Endothelial cell (in vitro differentiated cells): Measurements from ENCODE around the gene CRTC3. TPM values are rescaled to one million over a fixed set of nuclear protein-coding genes. Genes with fewer than 3 reads are reported as not detected.

Source experiments
- DNase-seq: peaks from one replicate; pipeline ENCODE4 v3.0.0; 2021; ENCODE audit warnings: low spot score
- H3K27ac Mint-ChIP-seq: one replicate; pipeline ENCODE4 v1.8.0; 2021; ENCODE audit warnings: mixed read lengths, inconsistent platforms; ENCODE audit not compliant: unreplicated experiment
- H3K27me3 Mint-ChIP-seq: one replicate; pipeline ENCODE4 v1.8.0; 2021; ENCODE audit warnings: mild to moderate bottlenecking, moderate library complexity, mixed read lengths, inconsistent platforms; ENCODE audit not compliant: unreplicated experiment
- H3K36me3 Mint-ChIP-seq: one replicate; pipeline ENCODE4 v1.8.0; 2021; ENCODE audit warnings: mild to moderate bottlenecking, low read depth, mixed read lengths, inconsistent platforms; ENCODE audit not compliant: unreplicated experiment
- H3K4me1 Mint-ChIP-seq: one replicate; pipeline ENCODE4 v1.8.0; 2021; ENCODE audit warnings: mild to moderate bottlenecking, mixed read lengths, inconsistent platforms; ENCODE audit not compliant: unreplicated experiment
- H3K4me3 Mint-ChIP-seq: one replicate; pipeline ENCODE4 v1.8.0; 2021; ENCODE audit warnings: mild to moderate bottlenecking, mixed read lengths, inconsistent platforms; ENCODE audit not compliant: unreplicated experiment
- H3K9me3 Mint-ChIP-seq: one replicate; pipeline ENCODE4 v1.8.0; 2021; ENCODE audit warnings: mixed read lengths, inconsistent platforms; ENCODE audit not compliant: unreplicated experiment
- CTCF ChIP-seq: fragments of 200-600 bp; sonication (generic); IDR thresholded peaks from one replicate; pipeline ENCODE4 v1.5.0; 2021; ENCODE audit warnings: antibody characterized with exemption; ENCODE audit not compliant: unreplicated experiment
- total RNA-seq: library from RNA; stranded (reverse); fragmentation: NEBNext Ultra II Directional; extraction: Animal tissue kit (Norgen Biotek cat#: 25700); gene quantifications from one replicate; pipeline ENCODE4 v1.2.1, GENCODE V29; 2021; ENCODE audit not compliant: unreplicated experiment

The CRTC3 gene
- total RNA-seq, 1 donor from 2014 or later: 27.1 TPM

- no peak for DNase-seq
These were observed 144.8 kb downstream of the CRTC3 start for GRCh38 chr15:90674476-90674875.

DNA sequence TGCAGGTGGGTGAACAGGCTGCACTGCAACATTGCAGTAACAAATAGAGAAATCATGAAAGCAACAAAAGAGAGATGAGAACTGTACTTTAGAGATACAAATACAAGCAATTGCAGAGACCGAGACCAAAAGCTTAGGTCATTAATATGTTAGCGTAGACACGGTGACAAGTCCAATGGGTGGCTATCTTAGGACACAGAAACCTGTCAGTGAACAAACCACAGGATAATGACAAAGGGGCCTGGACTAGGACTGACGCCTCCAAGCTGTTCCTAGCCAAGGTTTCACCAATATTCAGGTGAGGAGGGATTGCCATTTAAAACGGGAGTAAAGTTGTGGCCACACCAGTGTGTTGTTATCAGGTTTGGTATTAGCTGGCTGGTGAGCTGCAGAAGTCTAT, 145.7 kb downstream of the CRTC3 start:
- no peak for DNase-seq
- no peak overlapping the region for H3K4me3 Mint-ChIP-seq
- H3K4me1 Mint-ChIP-seq: peaks cover 12% of the 10 kb centered on the region
- H3K27ac Mint-ChIP-seq: no peak overlapping the region
- H3K36me3 Mint-ChIP-seq: no peaks in the 10 kb centered on the region
- TF ChIP-seq CTCF: no peak
- no peaks in the 10 kb centered on the region for H3K9me3 Mint-ChIP-seq
- peaks cover 3% of the 10 kb centered on the region for H3K27me3 Mint-ChIP-seq

More at GRCh38 chr15:90674476-90674875, 144.8 kb downstream of the CRTC3 start:
- TF ChIP-seq CTCF: no peak
- H3K4me1 Mint-ChIP-seq: peaks cover 12% of the 10 kb centered on the region
- H3K4me3 Mint-ChIP-seq: no peak overlapping the region
- H3K27me3 Mint-ChIP-seq: no peaks in the 10 kb centered on the region
- H3K36me3 Mint-ChIP-seq: no peaks in the 10 kb centered on the region
- H3K9me3 Mint-ChIP-seq: no peaks in the 10 kb centered on the region
- H3K27ac Mint-ChIP-seq: no peak overlapping the region

DNA sequence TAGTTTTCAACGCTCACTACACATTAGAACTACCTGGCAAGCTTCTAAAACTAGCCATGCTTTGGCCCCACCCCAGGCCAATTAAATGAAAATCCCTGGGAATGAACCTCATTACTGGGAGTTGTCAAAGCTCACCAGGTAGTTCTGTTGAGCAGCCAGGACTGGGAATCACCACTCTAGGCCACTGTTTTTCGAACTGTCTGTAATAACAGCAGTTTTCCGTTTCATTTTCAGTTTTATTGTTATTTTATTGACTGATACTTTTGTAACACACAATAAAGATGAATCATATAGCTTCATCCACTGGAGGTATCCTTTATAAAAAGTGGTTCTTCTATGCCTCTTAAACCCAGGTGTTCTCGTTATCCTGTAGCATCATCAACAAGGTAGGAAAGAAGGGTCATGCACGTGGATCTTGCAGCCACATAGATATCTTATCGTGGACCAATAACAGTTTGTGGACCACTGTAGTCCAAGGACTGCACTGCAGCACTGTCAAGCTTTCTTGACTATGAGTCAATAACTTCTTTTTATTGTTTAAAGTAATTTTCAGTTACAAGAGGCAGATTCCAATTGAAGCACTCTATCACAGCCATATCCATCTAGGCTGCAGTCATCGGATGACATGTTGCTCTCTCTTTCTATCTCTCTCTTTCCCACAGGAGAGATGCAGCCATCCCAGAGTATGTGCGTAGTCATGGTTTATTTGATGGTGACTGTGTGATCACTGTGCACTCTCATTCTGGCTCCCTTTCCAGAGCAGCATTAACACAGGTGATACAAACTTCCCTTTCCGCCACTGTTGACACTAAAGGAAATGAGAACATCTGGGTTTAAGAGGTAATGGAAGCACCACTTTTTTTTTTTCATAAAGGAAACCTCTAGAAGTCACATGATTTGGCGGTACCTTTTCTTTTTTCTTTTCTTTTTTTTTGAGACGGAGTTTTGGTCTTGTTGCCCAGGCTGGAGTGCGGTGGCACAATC, 148.4 kb downstream of the CRTC3 start:
- Mint-ChIP-seq H3K27me3 (peaks cover 3% of the 10 kb centered on the region), H3K36me3 (no peaks in the 10 kb centered on the region), H3K9me3 (no peaks in the 10 kb centered on the region), H3K4me3 (no peak overlapping the region), H3K4me1 (peaks cover 10% of the 10 kb centered on the region), H3K27ac (peak overlapping the region; percentile 70)
- no peak for DNase-seq
- TF ChIP-seq CTCF: no peak

- Mint-ChIP-seq H3K36me3 (no peaks in the 10 kb centered on the region), H3K9me3 (no peaks in the 10 kb centered on the region), H3K4me1 (peaks cover 5% of the 10 kb centered on the region), H3K27me3 (peaks cover 3% of the 10 kb centered on the region), H3K27ac (no peak overlapping the region), H3K4me3 (no peak overlapping the region)
- DNase-seq: no peak
- TF ChIP-seq CTCF: no peak
These were observed 150.2 kb downstream of the CRTC3 start for GRCh38 chr15:90679959-90680358.

DNA sequence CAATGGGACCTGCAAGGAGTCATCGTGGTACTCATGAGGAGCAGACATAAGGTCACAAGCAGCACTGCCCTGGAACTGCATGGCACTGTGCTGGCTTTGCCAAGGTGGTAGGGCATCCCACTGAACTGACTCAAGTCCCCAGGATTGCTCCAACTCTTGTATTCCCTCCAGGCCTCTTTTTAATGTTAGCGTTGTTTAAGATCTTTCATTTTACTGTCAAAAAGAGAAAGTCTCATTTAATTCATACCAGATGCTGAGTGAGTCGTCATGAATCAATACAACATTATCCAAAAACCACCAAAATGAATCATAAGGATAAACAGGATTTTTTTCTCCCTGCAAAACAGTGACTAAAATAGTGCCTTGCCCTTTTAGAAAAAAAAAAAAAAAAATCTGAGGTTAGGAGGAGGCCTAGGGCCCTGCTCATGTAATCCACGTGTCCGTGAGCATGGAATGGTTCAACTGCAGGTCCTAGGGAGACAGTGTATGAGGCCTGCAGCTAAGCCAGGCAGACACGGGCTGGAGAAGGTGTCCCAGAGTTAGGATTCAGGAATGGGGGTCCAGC, 150.7 kb downstream of the CRTC3 start:
- no peaks in the 10 kb centered on the region for H3K9me3 Mint-ChIP-seq
- peaks cover 5% of the 10 kb centered on the region for H3K4me1 Mint-ChIP-seq
- TF ChIP-seq CTCF: no peak
- no peaks in the 10 kb centered on the region for H3K36me3 Mint-ChIP-seq
- no peak overlapping the region for H3K4me3 Mint-ChIP-seq
- DNase-seq: no peak
- no peak overlapping the region for H3K27ac Mint-ChIP-seq
- peaks cover 6% of the 10 kb centered on the region for H3K27me3 Mint-ChIP-seq
